WTC11 (cell line): Measurements from ENCODE around the gene FAM227B. TPM values are rescaled to one million over a fixed set of nuclear protein-coding genes. Genes with fewer than 3 reads are reported as not detected.

Experiments
- ATAC-seq: fragments of 200-7000 bp; cut with Tn5 transposase; 2 replicates; pipeline ENCODE4 v1.10.0; 2021; ENCODE audit warnings: mild to moderate bottlenecking, moderate library complexity
- CTCF ChIA-PET: fragments of 300-600 bp; sonication (Branson Sonifier 250); formaldehyde crosslinking; loops from one replicate; lab custom pipeline; 2021; ENCODE audit warnings: antibody characterized with exemption; lab: Charles Lee
- POLR2A ChIA-PET: fragments of 350-600 bp; sonication (Branson Sonifier 250); formaldehyde crosslinking; loops from one replicate; lab custom pipeline; 2021; ENCODE audit warnings: antibody characterized with exemption; lab: Charles Lee
- DNase-seq: peaks from one replicate; pipeline ENCODE4 v3.0.0; 2021; ENCODE audit warnings: low spot score
- H3K27ac Mint-ChIP-seq: 2 replicates; pipeline ENCODE4 v1.8.0; 2021; ENCODE audit warnings: mixed read lengths
- H3K27me3 Mint-ChIP-seq: 2 replicates; pipeline ENCODE4 v1.8.0; 2021; ENCODE audit warnings: low read depth, mild to moderate bottlenecking, moderate library complexity, mixed read lengths
- H3K36me3 Mint-ChIP-seq: 2 replicates; pipeline ENCODE4 v1.8.0; 2021; ENCODE audit warnings: mixed read lengths
- H3K4me1 Mint-ChIP-seq: 2 replicates; pipeline ENCODE4 v1.8.0; 2022; ENCODE audit warnings: mixed read lengths
- H3K4me3 Mint-ChIP-seq: 2 replicates; pipeline ENCODE4 v1.8.0; 2021; ENCODE audit warnings: mild to moderate bottlenecking, moderate library complexity, mixed read lengths
- H3K9me3 Mint-ChIP-seq: 2 replicates; pipeline ENCODE4 v1.8.0; 2021; ENCODE audit warnings: mixed read lengths
- AR ChIP-seq: fragments of 250-450 bp; sonication (Bioruptor Pico); IDR thresholded peaks from 2 replicates; pipeline ENCODE4 v1.9.0; 2021; ENCODE audit warnings: mild to moderate bottlenecking
- CBFB ChIP-seq: sonication (generic); formaldehyde crosslinking; IDR thresholded peaks from 2 replicates; pipeline ENCODE4 v1.8.1; 2022; ENCODE audit warnings: mild to moderate bottlenecking, low read depth, missing genetic modification reagents
- CREM ChIP-seq: sonication (generic); formaldehyde crosslinking; IDR thresholded peaks from 2 replicates; pipeline ENCODE4 v1.8.1; 2022; ENCODE audit warnings: mild to moderate bottlenecking, missing genetic modification reagents, moderate library complexity
- CTCF ChIP-seq: fragments of 200-600 bp; IDR thresholded peaks from 2 replicates; pipeline ENCODE4 v1.8.0; 2022; ENCODE audit warnings: antibody characterized with exemption
- ELF4 ChIP-seq: sonication (generic); formaldehyde crosslinking; IDR thresholded peaks from 2 replicates; pipeline ENCODE4 v1.8.1; 2022; ENCODE audit warnings: low read depth, mild to moderate bottlenecking, moderate library complexity, missing genetic modification reagents
- GTF2I ChIP-seq: fragments of 250-450 bp; sonication (Bioruptor Pico); conservative IDR thresholded peaks from 2 replicates; pipeline ENCODE4 v1.4.0; 2021; ENCODE audit warnings: mild to moderate bottlenecking
- HMGA2 ChIP-seq: fragments of 250-450 bp; sonication (Bioruptor Pico); IDR thresholded peaks from 2 replicates; pipeline ENCODE4 v1.4.0; 2021; ENCODE audit warnings: mild to moderate bottlenecking, moderate library complexity
- IRF2 ChIP-seq: sonication (generic); formaldehyde crosslinking; IDR thresholded peaks from 2 replicates; pipeline ENCODE4 v1.8.0; 2022; ENCODE audit warnings: low read depth, missing genetic modification reagents, borderline replicate concordance
- MYBL2 ChIP-seq: sonication (generic); formaldehyde crosslinking; IDR thresholded peaks from 2 replicates; pipeline ENCODE4 v1.8.1; 2023; ENCODE audit warnings: mild to moderate bottlenecking, moderate library complexity, missing genetic modification reagents
- NR2C2 ChIP-seq: sonication (generic); formaldehyde crosslinking; IDR thresholded peaks from 2 replicates; pipeline ENCODE4 v1.8.0; 2022; ENCODE audit warnings: mild to moderate bottlenecking, missing genetic modification reagents
- NR3C1 ChIP-seq: sonication (generic); formaldehyde crosslinking; conservative IDR thresholded peaks from 2 replicates; pipeline ENCODE4 v1.8.1; 2023; ENCODE audit warnings: low read depth, mild to moderate bottlenecking, missing genetic modification reagents
- RORB ChIP-seq: fragments of 250-450 bp; sonication (Bioruptor Pico); IDR thresholded peaks from 2 replicates; pipeline ENCODE4 v1.9.0; 2021; ENCODE audit warnings: mild to moderate bottlenecking
- TCF7 ChIP-seq: sonication (generic); formaldehyde crosslinking; IDR thresholded peaks from 2 replicates; pipeline ENCODE4 v1.8.0; 2022; ENCODE audit warnings: mild to moderate bottlenecking, low read depth, missing genetic modification reagents, moderate library complexity
- ZBTB43 ChIP-seq: sonication (generic); formaldehyde crosslinking; IDR thresholded peaks from 2 replicates; pipeline ENCODE4 v1.8.1; 2023; ENCODE audit warnings: mild to moderate bottlenecking, missing genetic modification reagents
- ZNF232 ChIP-seq: sonication (generic); formaldehyde crosslinking; IDR thresholded peaks from 2 replicates; pipeline ENCODE4 v1.8.0; 2022; ENCODE audit warnings: mild to moderate bottlenecking, missing genetic modification reagents
- ZNF416 ChIP-seq: fragments of 250-450 bp; sonication (Bioruptor Pico); IDR thresholded peaks from 2 replicates; pipeline ENCODE4 v1.9.0; 2021; ENCODE audit warnings: mild to moderate bottlenecking, inconsistent platforms
- ZNF423 ChIP-seq: fragments of 250-450 bp; sonication (Bioruptor Pico); IDR thresholded peaks from 2 replicates; pipeline ENCODE4 v2.1.2; 2022; ENCODE audit warnings: mild to moderate bottlenecking, moderate library complexity
- ZNF671 ChIP-seq: fragments of 250-450 bp; sonication (Bioruptor Pico); IDR thresholded peaks from 2 replicates; pipeline ENCODE4 v1.8.0; 2021; ENCODE audit warnings: mild to moderate bottlenecking
- total RNA-seq: library from RNA; stranded (reverse); gene quantifications from 3 replicates; pipeline ENCODE4 v1.2.3, GENCODE V29; 2021
- TF ChIP-seq, protein P1 (sequence below): sonication (generic); formaldehyde crosslinking; IDR thresholded peaks from 2 replicates; pipeline ENCODE4 v1.8.1; 2022; ENCODE audit warnings: missing genetic modification reagents, borderline replicate concordance
- TF ChIP-seq, protein P2 (sequence below): fragments of 250-450 bp; sonication (Bioruptor Pico); IDR thresholded peaks from 2 replicates; pipeline ENCODE4 v1.9.0; 2021; ENCODE audit warnings: mild to moderate bottlenecking
- TF ChIP-seq, protein P3 (sequence below): sonication (generic); formaldehyde crosslinking; IDR thresholded peaks from 2 replicates; pipeline ENCODE4 v1.8.1; 2023; ENCODE audit warnings: mild to moderate bottlenecking, missing genetic modification reagents, borderline replicate concordance
- TF ChIP-seq, protein P4 (sequence below): fragments of 250-450 bp; sonication (Bioruptor Pico); IDR thresholded peaks from 2 replicates; pipeline ENCODE4 v1.8.0; 2021; ENCODE audit warnings: mild to moderate bottlenecking

The FAM227B gene
- total RNA-seq, 1 experiment from 2014 or later: 6.8 TPM

GRCh38 chr15:49468481-49468839 lies 152.2 kb downstream of the FAM227B start (continued):
- no peak for TF ChIP-seq RORB (CRISPR knock-in tag)
- TF ChIP-seq CTCF: no peak
- TF ChIP-seq, protein P1, sequence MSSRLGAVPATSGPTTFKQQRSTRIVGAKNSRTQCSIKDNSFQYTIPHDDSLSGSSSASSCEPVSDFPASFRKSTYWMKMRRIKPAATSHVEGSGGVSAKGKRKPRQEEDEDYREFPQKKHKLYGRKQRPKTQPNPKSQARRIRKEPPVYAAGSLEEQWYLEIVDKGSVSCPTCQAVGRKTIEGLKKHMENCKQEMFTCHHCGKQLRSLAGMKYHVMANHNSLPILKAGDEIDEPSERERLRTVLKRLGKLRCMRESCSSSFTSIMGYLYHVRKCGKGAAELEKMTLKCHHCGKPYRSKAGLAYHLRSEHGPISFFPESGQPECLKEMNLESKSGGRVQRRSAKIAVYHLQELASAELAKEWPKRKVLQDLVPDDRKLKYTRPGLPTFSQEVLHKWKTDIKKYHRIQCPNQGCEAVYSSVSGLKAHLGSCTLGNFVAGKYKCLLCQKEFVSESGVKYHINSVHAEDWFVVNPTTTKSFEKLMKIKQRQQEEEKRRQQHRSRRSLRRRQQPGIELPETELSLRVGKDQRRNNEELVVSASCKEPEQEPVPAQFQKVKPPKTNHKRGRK (CRISPR knock-in tag): no peak
- TF ChIP-seq MYBL2 (CRISPR knock-in tag): no peak
- no peak for TF ChIP-seq AR
- no peak for TF ChIP-seq ZNF232 (CRISPR knock-in tag)
- TF ChIP-seq, protein P2, sequence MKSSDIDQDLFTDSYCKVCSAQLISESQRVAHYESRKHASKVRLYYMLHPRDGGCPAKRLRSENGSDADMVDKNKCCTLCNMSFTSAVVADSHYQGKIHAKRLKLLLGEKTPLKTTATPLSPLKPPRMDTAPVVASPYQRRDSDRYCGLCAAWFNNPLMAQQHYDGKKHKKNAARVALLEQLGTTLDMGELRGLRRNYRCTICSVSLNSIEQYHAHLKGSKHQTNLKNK (CRISPR knock-in tag): no peak
- TF ChIP-seq NR2C2 (CRISPR knock-in tag): no peak
- TF ChIP-seq, protein P3, sequence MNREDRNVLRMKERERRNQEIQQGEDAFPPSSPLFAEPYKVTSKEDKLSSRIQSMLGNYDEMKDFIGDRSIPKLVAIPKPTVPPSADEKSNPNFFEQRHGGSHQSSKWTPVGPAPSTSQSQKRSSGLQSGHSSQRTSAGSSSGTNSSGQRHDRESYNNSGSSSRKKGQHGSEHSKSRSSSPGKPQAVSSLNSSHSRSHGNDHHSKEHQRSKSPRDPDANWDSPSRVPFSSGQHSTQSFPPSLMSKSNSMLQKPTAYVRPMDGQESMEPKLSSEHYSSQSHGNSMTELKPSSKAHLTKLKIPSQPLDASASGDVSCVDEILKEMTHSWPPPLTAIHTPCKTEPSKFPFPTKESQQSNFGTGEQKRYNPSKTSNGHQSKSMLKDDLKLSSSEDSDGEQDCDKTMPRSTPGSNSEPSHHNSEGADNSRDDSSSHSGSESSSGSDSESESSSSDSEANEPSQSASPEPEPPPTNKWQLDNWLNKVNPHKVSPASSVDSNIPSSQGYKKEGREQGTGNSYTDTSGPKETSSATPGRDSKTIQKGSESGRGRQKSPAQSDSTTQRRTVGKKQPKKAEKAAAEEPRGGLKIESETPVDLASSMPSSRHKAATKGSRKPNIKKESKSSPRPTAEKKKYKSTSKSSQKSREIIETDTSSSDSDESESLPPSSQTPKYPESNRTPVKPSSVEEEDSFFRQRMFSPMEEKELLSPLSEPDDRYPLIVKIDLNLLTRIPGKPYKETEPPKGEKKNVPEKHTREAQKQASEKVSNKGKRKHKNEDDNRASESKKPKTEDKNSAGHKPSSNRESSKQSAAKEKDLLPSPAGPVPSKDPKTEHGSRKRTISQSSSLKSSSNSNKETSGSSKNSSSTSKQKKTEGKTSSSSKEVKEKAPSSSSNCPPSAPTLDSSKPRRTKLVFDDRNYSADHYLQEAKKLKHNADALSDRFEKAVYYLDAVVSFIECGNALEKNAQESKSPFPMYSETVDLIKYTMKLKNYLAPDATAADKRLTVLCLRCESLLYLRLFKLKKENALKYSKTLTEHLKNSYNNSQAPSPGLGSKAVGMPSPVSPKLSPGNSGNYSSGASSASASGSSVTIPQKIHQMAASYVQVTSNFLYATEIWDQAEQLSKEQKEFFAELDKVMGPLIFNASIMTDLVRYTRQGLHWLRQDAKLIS: no peak

GRCh38 chr15:49467746-49468480 lies 152.7 kb downstream of the FAM227B start:
- Mint-ChIP-seq H3K9me3 (no peaks in the 10 kb centered on the region), H3K27ac (no peak overlapping the region)
- POLR2A ChIA-PET: no interaction called here

More at GRCh38 chr15:49467746-49468480, 152.7 kb downstream of the FAM227B start:
- no peaks in the 10 kb centered on the region for H3K27me3 Mint-ChIP-seq
- no peak for DNase-seq
- H3K36me3 Mint-ChIP-seq: no peaks in the 10 kb centered on the region
- H3K4me1 Mint-ChIP-seq: no peaks in the 10 kb centered on the region
- TF ChIP-seq, protein P4, sequence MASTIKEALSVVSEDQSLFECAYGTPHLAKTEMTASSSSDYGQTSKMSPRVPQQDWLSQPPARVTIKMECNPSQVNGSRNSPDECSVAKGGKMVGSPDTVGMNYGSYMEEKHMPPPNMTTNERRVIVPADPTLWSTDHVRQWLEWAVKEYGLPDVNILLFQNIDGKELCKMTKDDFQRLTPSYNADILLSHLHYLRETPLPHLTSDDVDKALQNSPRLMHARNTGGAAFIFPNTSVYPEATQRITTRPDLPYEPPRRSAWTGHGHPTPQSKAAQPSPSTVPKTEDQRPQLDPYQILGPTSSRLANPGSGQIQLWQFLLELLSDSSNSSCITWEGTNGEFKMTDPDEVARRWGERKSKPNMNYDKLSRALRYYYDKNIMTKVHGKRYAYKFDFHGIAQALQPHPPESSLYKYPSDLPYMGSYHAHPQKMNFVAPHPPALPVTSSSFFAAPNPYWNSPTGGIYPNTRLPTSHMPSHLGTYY: no peak
- no peak for TF ChIP-seq ZNF423
- no peak for TF ChIP-seq TCF7 (CRISPR knock-in tag)
- TF ChIP-seq CREM (CRISPR knock-in tag): no peak
- TF ChIP-seq NR3C1 (CRISPR knock-in tag): no peak
- TF ChIP-seq ZNF416 (CRISPR knock-in tag): no peak
- no peak for TF ChIP-seq IRF2 (CRISPR knock-in tag)
- TF ChIP-seq ZNF671 (CRISPR knock-in tag): no peak
- TF ChIP-seq CBFB (CRISPR knock-in tag): no peak
- TF ChIP-seq ZBTB43 (CRISPR knock-in tag): no peak
- no peak for TF ChIP-seq ELF4 (CRISPR knock-in tag)
- TF ChIP-seq GTF2I: no peak
- no peak for TF ChIP-seq HMGA2 (CRISPR knock-in tag)
- ATAC-seq: no peak
- H3K4me3 Mint-ChIP-seq: no peak overlapping the region
- CTCF ChIA-PET: no interaction called here
